ENCODE data around the gene JAK1.

Gene JAK1

GRCh38 chr1:64866689-64867088 is 99.7 kb downstream of the JAK1 start:
- no peak for DNase-seq (ENCODE audit: low read depth)

- no peak for DNase-seq (ENCODE audit: low read depth)
Observed at GRCh38 chr1:64865105-64865757, 101.1 kb downstream of the JAK1 start.

- no peak for DNase-seq (ENCODE audit: low read depth)
Observed at GRCh38 chr1:64864018-64864940, 102.1 kb downstream of the JAK1 start.

- no peak for DNase-seq (ENCODE audit: low read depth)
Observed at GRCh38 chr1:64861611-64862010, 104.7 kb downstream of the JAK1 start.

GRCh38 chr1:64857347-64857746 is 109.0 kb downstream of the JAK1 start:
- no peak for DNase-seq (ENCODE audit: low read depth)

- no peak for DNase-seq (ENCODE audit: low read depth)
Observed at GRCh38 chr1:64856553-64856952, 109.8 kb downstream of the JAK1 start.

GRCh38 chr1:64855557-64855956 is 110.8 kb downstream of the JAK1 start:
- no peak for DNase-seq (ENCODE audit: low read depth)

- DNase-seq (ENCODE audit: low read depth), result no peak
Observed at GRCh38 chr1:64854674-64855073, 111.7 kb downstream of the JAK1 start.

GRCh38 chr1:64851664-64852063 is 114.7 kb downstream of the JAK1 start:
- DNase-seq (ENCODE audit: low read depth), result no peak

- no peak for DNase-seq (ENCODE audit: low read depth)
Observed at GRCh38 chr1:64850846-64851245, 115.5 kb downstream of the JAK1 start.

- no peak for DNase-seq (ENCODE audit: low read depth)
Observed at GRCh38 chr1:64849942-64850341, 116.4 kb downstream of the JAK1 start.

- no peak for DNase-seq (ENCODE audit: low read depth)
Observed at GRCh38 chr1:64848803-64849202, 117.5 kb downstream of the JAK1 start.

GRCh38 chr1:64848136-64848535 is 118.2 kb downstream of the JAK1 start:
- no peak for DNase-seq (ENCODE audit: low read depth)

- DNase-seq (ENCODE audit: low read depth), result no peak
Observed at GRCh38 chr1:64847666-64848065, 118.7 kb downstream of the JAK1 start.

- DNase-seq (ENCODE audit: low read depth), result no peak
Observed at GRCh38 chr1:64846573-64847430, 119.5 kb downstream of the JAK1 start.

GRCh38 chr1:64845831-64846425 is 120.4 kb downstream of the JAK1 start:
- no peak for DNase-seq (ENCODE audit: low read depth)

- no peak for DNase-seq (ENCODE audit: low read depth)
Observed at GRCh38 chr1:64844609-64845008, 121.7 kb downstream of the JAK1 start.

- no peak for DNase-seq (ENCODE audit: low read depth)
Observed at GRCh38 chr1:64844175-64844574, 122.2 kb downstream of the JAK1 start.

GRCh38 chr1:64843675-64844074 is 122.7 kb downstream of the JAK1 start:
- DNase-seq (ENCODE audit: low read depth), result no peak

GRCh38 chr1:64842224-64842623 is 124.1 kb downstream of the JAK1 start:
- no peak for DNase-seq (ENCODE audit: low read depth)

- DNase-seq (ENCODE audit: low read depth), result no peak
Observed at GRCh38 chr1:64841330-64842065, 124.9 kb downstream of the JAK1 start.

Measured in activated T-helper 9 cell treated with anti-CD3 and anti-CD28 coated beads, Interleukin-2, amount 50 U/mL, for 16 hours (primary cell).